ENCODE results near the gene GNMT.
"Not testable (repeated sequence)": the region's sequence is repeated elsewhere in the genome, so short reads cannot be mapped to it uniquely, and the experiment has no call there.

Gene GNMT

GRCh38 chr6:42974919-42975505 lies 14.5 kb downstream of the GNMT start:
- DNase-seq (ENCODE audit: low spot score) = no peak

DNA sequence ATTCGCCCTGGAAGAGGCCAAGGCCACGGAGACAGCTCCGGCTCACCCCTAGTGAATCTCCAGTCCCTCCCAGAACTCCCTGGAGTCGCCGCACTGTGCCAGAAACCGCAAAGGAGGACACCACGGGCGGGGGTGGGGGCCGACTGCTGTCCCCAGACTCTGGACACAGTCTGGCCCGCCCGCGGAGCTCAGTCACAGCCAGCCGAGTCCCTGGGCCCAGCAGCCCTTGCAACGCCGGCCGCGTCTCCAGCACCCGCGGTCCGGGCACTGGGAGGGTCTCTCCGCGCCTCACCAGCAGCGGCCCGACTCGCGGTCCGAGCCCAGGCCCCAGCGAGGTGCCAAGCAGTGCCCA lies 17.9 kb downstream of the GNMT start:
- DNase-seq (ENCODE audit: low spot score) = no peak

DNA sequence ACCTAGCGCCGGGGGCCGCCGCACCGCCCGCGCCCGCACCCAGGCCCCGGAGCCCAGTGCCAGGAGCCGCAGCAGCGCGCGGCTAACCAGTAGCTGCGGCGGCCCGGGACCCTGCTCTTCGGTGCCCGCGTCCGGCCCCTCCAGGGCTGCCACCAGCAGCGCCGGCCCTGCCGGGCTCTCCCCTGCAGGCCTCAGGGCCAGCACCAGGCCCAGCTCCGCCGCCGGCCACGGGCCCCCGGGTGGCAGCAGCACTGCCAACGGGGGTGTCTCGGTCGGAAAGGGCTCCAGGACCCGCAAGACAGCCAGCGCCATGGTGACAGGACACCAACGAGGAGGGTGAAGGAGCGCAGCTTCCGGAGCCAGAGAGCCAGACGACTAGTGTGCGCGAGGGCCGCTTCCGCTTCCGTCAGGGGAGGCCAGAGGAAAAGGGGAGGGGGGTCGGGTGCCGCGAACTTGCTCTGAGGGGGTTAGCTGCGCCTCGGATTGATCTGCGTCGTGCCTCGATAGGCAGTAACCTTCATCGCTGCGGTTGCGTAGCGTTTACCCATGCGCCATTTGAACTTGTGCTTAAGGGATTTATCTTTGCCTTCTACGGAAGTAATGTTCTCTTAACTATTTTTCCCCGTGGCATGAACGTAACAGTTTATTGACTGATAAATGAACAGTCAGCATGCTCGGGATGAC lies 18.4 kb downstream of the GNMT start, which contains the start of gene PEX6:
TSS of gene PEX6 (minus strand) at position 343 of the 684 bp plus-strand sequence. CDS start at position 312, 31 bp downstream.
- DNase-seq (ENCODE audit: low spot score) = peak; percentile 96

DNA sequence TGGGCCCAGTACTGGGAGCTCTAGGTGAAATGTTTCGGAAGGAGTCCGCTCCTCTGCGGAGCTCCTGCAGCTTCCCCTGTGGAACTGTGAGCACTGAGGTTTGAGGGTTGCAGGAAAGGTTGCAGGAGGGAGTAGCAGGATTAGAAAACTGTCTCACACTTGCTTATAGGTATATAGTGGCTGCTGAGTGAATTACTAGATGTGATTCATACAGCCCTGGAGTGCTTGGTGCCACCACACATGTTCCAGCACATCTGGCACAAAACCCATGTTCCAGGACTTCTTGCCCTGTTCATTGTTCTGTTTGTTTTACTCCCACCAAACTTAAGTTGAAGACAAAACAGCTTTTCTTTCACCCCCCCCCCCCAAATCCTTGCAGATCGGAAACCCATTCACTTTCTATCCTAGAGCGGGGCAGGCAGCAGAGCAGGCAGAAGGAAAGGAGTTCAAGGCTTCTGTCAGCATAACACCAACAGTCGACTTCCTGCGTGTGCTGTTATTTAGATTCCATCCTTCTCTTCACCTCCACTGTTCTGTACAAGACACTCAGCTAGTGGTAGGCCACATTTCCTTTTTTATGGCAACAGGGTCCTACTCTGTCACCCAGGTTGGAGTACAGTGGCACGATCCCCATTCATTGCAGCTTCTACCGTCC lies 19.1 kb downstream of the GNMT start:
- no peak for DNase-seq (ENCODE audit: low spot score)

DNA sequence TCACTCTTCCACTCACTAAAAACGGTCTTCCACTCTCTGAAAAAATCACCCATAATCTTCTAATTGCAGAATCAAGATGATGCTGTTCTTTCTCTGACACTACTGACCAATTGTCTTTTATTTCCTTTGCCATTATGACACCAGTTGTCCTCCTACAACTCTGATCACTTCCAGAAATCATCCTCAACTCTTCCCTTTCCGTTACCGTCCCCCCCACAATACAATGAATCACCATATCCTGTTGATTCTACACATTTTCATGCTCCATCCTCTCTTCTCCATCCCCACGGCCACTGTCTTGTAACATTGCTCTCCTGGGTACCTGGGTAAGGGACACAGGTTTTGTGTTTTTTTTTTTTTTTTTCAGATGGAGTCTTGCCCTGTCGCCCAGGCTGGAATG lies 21.3 kb downstream of the GNMT start:
- no peak for DNase-seq (ENCODE audit: low spot score)

DNA sequence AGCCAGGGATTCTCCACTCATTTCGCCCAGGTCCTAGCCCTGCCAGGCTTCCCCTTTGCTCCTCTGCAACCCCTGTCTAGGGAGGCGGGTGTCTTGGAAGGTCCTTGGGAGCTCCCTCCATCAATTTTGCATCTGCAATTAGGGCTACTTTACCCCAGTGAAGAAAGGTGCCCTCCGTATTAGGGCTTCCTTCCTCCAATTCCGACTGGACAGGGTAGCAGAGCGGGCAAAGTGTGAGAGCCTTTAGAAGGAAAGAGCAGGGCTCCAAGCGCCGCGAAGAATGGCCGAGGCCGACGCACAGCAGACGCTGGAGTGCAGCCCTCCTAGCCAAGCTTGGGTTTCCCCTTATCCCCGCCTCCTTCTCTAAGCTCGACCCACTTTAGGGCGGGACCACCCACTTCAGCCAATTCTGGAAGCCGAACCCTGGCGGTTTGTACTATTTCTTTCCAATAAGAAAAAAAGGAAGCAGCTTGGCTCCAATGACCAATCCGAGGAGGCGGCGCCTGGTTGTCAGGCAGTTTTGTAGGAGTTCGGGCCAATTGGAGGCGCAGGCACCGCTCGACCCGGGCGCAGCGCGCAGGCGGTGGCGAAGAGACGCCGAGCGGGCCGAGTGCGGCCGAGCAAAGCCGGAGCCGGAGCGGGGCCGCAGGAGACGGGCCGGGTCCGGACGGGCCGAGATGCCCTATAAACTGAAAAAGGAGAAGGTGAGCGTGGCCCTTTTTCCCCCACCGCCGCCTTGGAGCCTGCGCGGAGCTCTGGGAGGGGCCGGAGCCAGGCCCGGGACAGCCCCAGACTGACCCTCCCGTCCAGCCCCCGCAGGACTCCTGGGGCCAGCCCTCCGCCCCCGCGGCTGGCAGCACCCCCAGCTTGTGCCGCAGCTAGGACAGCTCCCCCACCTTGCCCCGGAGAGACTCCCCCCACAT lies 23.7 kb downstream of the GNMT start, which contains the start of gene PPP2R5D:
TSS of gene PPP2R5D (plus strand) at position 570 of the 923 bp plus-strand sequence. CDS start at position 678, 108 bp downstream.
- peak; percentile 99 for DNase-seq (ENCODE audit: low spot score)

GRCh38 chr6:42984924-42985475 lies 24.4 kb downstream of the GNMT start:
- DNase-seq (ENCODE audit: low spot score) = no peak

- no peak for DNase-seq (ENCODE audit: low spot score)
These were observed 27.2 kb downstream of the GNMT start for GRCh38 chr6:42987533-42988451.

DNA sequence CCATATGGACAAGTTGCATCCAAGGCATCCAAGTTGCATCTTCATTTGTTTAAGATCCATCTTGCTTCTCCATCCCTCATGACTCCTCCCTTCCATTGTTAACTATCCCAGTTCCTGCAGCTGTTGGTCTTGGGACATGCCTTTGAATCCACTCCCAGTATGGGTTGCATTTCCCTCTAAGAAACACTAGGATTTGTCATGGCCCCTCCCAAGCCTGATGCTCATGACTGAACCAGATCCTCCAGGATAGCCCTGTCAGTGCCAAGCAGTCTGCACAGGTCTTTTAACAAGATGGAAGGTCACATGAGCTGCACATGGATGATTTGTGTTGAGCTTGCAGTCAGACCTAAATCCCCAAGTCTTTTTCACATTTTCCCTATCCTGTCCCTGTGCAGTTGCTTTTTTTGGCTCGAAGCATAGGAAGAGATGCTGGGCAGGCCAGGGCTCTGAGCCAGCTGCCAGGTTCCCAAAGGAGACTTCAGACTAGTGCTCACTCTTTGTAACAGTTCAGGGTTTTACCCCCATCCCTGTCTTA lies 28.0 kb downstream of the GNMT start:
- no peak for DNase-seq (ENCODE audit: low spot score)

- DNase-seq (ENCODE audit: low spot score) = no peak
These were observed 29.4 kb downstream of the GNMT start for GRCh38 chr6:42989923-42990322.

DNA sequence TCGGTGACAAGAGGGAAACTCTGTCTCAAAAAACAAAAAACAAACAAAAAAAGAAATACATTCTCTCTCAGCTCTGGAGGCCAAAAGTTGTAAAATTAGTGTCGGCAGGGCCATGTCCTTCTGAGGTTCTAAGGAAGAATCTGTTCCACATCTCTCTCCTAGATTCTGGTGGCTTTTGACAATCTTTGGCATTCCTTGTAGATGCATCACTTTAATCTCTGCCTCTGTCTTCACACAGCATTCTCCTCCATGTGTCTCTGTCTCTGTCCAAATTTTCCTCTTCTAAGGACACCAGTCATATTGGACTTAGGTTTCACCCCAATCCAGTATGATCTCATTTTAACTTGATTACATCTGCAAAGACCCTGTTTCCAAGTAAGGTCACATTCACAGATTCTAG lies 32.9 kb downstream of the GNMT start:
- DNase-seq (ENCODE audit: low spot score) = no peak

- DNase-seq (ENCODE audit: low spot score) = no peak
These were observed 36.0 kb downstream of the GNMT start for GRCh38 chr6:42996513-42996912.

DNA sequence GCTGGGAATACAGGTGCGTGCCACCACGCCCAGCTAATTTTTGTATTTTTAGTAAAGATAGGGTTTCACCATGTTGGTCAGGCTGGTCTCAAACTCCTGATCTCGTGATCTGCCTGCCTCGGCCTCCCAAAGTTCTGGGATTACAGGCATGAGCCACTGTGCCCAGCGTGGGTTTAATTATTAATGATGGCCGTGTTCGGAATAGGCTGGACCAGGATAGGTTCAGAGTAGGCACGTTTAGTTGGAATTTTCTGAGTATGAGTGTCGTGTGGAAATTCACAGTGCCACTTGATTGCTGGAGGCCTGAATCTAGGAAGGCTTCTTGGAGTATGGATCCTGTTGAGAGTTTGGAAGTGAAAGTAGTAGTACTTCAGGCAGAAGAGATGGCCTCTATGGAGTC lies 37.7 kb downstream of the GNMT start:
- not testable (repeated sequence) for DNase-seq (ENCODE audit: low spot score)

- no peak for DNase-seq (ENCODE audit: low spot score)
These were observed 41.3 kb downstream of the GNMT start for GRCh38 chr6:43001843-43002242.

DNA sequence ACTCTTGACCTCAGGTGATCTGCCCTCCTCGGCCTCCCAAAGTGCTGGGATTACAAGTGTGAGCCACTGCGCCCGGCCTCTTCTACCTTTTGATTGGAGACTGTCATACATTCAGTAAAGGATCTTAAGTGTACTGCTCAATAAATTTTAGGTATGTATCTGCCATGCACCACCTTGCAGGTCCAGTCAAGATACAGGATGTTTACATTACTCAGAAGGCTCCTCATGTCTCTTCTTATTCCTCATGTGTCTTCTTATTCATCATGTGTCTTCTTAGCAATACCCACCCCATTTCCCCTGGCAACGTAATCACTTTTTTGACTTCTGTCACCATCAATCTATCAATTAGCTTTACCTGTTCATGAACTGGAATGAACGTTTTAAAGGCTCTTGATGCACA lies 45.3 kb downstream of the GNMT start:
- DNase-seq (ENCODE audit: low spot score) = no peak

GRCh38 chr6:43006251-43006650 lies 45.7 kb downstream of the GNMT start:
- no peak for DNase-seq (ENCODE audit: low spot score)

DNA sequence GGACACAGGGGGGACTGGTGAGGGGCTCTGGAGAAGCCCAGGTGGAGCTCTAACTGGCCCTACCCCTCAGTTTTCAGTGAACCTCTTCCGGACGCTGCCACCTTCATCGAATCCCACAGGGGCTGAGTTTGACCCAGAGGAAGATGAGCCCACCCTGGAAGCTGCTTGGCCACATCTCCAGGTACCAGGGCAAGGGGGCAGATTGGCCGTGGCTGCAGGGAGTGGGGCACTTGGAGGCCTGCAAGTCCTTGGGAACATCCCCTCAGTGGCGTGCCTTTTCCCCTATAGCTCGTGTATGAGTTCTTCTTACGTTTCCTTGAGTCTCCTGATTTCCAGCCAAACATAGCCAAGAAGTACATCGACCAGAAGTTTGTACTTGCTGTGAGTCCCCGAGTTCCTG lies 46.6 kb downstream of the GNMT start:
- no peak for DNase-seq (ENCODE audit: low spot score)

GRCh38 chr6:43009124-43009523 lies 48.6 kb downstream of the GNMT start:
- peak; percentile 40 for DNase-seq (ENCODE audit: low spot score)

DNA sequence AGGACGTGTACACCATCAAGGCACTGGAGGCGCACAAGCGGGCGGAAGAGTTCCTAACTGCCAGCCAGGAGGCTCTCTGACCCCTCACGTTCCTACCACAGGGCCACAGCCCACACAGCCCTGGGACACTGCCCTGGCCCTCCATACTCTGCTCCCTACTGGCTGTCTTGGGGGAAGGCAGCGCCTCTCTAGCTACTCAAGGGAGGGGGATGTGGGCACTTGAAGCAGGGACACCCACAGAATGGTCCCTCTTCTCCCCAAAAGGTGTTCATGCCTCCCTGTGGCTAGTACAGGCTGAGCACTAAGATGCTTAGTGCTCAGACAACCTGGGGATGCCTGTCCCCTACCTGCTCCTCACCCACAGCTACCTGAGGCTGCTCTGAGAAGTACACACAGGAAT lies 50.7 kb downstream of the GNMT start:
- DNase-seq (ENCODE audit: low spot score) = no peak

GRCh38 chr6:43012364-43012763 lies 51.8 kb downstream of the GNMT start:
- no peak for DNase-seq (ENCODE audit: low spot score)
